ENCODE results near the gene RHOT2. TPM values are rescaled to one million over a fixed set of nuclear protein-coding genes. Genes with fewer than 3 reads are reported as not detected.
A peak's percentile ranks its signal among the peaks of the same experiment; 100 is the strongest.

RHOT2 gene
- total RNA-seq, 1 donor from 2014 or later, result 90.3 TPM

- H3K9me3 ChIP-seq (replicated peaks), result no peaks in the 10 kb centered on the region
- H3K36me3 ChIP-seq, result peaks cover 21% of the 10 kb centered on the region
- DNase-seq, result peak; percentile 88
- H3K4me3 ChIP-seq, result peak within 1 kb of the TSS; percentile 88
- H3K27me3 ChIP-seq (ENCODE audit: low read depth), result peaks cover 19% of the 10 kb centered on the region
- H3K27ac ChIP-seq (replicated peaks), result peak within 1 kb of the TSS; percentile 100
- intact Hi-C loops (cut with micrococcal nuclease), result no loop called here
- no peak for TF ChIP-seq CTCF (IDR thresholded peaks at IDR 0.05; ENCODE audit: borderline replicate concordance)
- peaks cover 72% of the 10 kb centered on the region for H3K4me1 ChIP-seq
Observed at GRCh38 chr16:679814-680624, 12.1 kb downstream of the RHOT2 start, which contains the start of gene STUB1. STUB1 (plus strand) TSS chr16:680410; CDS start chr16:680526, 116 bp downstream.

GRCh38 chr16:680625-680945, 12.7 kb downstream of the RHOT2 start:
- Histone ChIP-seq H3K9me3 (replicated peaks) (no peaks in the 10 kb centered on the region), H3K36me3 (peaks cover 21% of the 10 kb centered on the region), H3K4me1 (peaks cover 73% of the 10 kb centered on the region), H3K4me3 (peak overlapping the region; percentile 88), H3K27ac (replicated peaks) (peak overlapping the region; percentile 100), H3K27me3 (ENCODE audit: low read depth) (peaks cover 19% of the 10 kb centered on the region)
- intact Hi-C loops (cut with micrococcal nuclease), result no loop called here
- no peak for TF ChIP-seq CTCF (IDR thresholded peaks at IDR 0.05; ENCODE audit: borderline replicate concordance)
- no peak for DNase-seq

- Histone ChIP-seq H3K4me1 (peaks cover 73% of the 10 kb centered on the region), H3K36me3 (peaks cover 21% of the 10 kb centered on the region), H3K27me3 (ENCODE audit: low read depth) (peaks cover 19% of the 10 kb centered on the region), H3K9me3 (replicated peaks) (no peaks in the 10 kb centered on the region), H3K27ac (replicated peaks) (peak overlapping the region; percentile 100), H3K4me3 (peak overlapping the region; percentile 88)
- intact Hi-C loops (cut with micrococcal nuclease), result no loop called here
- DNase-seq, result no peak
- no peak for TF ChIP-seq CTCF (IDR thresholded peaks at IDR 0.05; ENCODE audit: borderline replicate concordance)
Observed at GRCh38 chr16:680967-681745, 13.2 kb downstream of the RHOT2 start.

- H3K27me3 ChIP-seq (ENCODE audit: low read depth), result peaks cover 13% of the 10 kb centered on the region
- no peak for DNase-seq
- H3K4me3 ChIP-seq, result peak overlapping the region; percentile 88
- no peaks in the 10 kb centered on the region for H3K9me3 ChIP-seq (replicated peaks)
- peaks cover 25% of the 10 kb centered on the region for H3K36me3 ChIP-seq
- intact Hi-C loops (cut with micrococcal nuclease), result no loop called here
- no peak for TF ChIP-seq CTCF (IDR thresholded peaks at IDR 0.05; ENCODE audit: borderline replicate concordance)
- H3K27ac ChIP-seq (replicated peaks), result peak overlapping the region; percentile 100
- peaks cover 71% of the 10 kb centered on the region for H3K4me1 ChIP-seq
Observed at GRCh38 chr16:681746-682427, 14.0 kb downstream of the RHOT2 start.

Data from left ventricle myocardium inferior (tissue), 1 donor.